ENCODE results near the gene TXNDC17.

Gene TXNDC17

GRCh38 chr17:6597727-6598126, 43.1 kb upstream of the TXNDC17 start:
- TF ChIP-seq CTCF (IDR thresholded peaks at IDR 0.05; ENCODE audit: low read depth, low read length), result no peak
- DNase-seq (ENCODE audit: extremely low read depth, low read depth), result no peak

- no peak for TF ChIP-seq CTCF (IDR thresholded peaks at IDR 0.05; ENCODE audit: low read depth, low read length)
- DNase-seq (ENCODE audit: extremely low read depth, low read depth), result no peak
Measured at GRCh38 chr17:6599364-6599763, 41.5 kb upstream of the TXNDC17 start.

GRCh38 chr17:6602141-6602540, 38.7 kb upstream of the TXNDC17 start:
- DNase-seq (ENCODE audit: extremely low read depth, low read depth), result no peak
- TF ChIP-seq CTCF (IDR thresholded peaks at IDR 0.05; ENCODE audit: low read depth, low read length), result no peak

GRCh38 chr17:6603744-6604325, 37.0 kb upstream of the TXNDC17 start:
- no peak for TF ChIP-seq CTCF (IDR thresholded peaks at IDR 0.05; ENCODE audit: low read depth, low read length)
- DNase-seq (ENCODE audit: extremely low read depth, low read depth), result no peak

GRCh38 chr17:6605142-6605541, 35.7 kb upstream of the TXNDC17 start:
- TF ChIP-seq CTCF (IDR thresholded peaks at IDR 0.05; ENCODE audit: low read depth, low read length), result no peak
- DNase-seq (ENCODE audit: extremely low read depth, low read depth), result no peak

GRCh38 chr17:6608321-6608720, 32.5 kb upstream of the TXNDC17 start:
- no peak for TF ChIP-seq CTCF (IDR thresholded peaks at IDR 0.05; ENCODE audit: low read depth, low read length)
- no peak for DNase-seq (ENCODE audit: extremely low read depth, low read depth)

GRCh38 chr17:6610011-6610410, 30.8 kb upstream of the TXNDC17 start:
- DNase-seq (ENCODE audit: extremely low read depth, low read depth), result no peak
- no peak for TF ChIP-seq CTCF (IDR thresholded peaks at IDR 0.05; ENCODE audit: low read depth, low read length)

All from AG09319 (cell line).